Prostate gland (tissue), 2 donors: ENCODE results near the gene MFN2.

Source experiments
- CTCF ChIP-seq, 4 experiments: fragments of 200-600 bp in 2 of 4; fragments of 450-650 bp in 2 of 4; sonication (generic) in 2 of 4; IDR thresholded peaks; 1 replicate in 3 of 4; 2 replicates in 1 of 4; pipeline ENCODE4 v1.5.1; 2016 to 2019; ENCODE audit warnings: antibody characterized with exemption in 4 of 4, mild to moderate bottlenecking in 2 of 4, moderate library complexity in 2 of 4
- POLR2AphosphoS5 ChIP-seq: sonication (generic); formaldehyde crosslinking; IDR thresholded peaks from one replicate; pipeline ENCODE4 v1.6.1; 2017; ENCODE audit warnings: antibody characterized with exemption

- TF ChIP-seq CTCF (IDR thresholded peaks at IDR 0.05) = no peak
- TF ChIP-seq POLR2AphosphoS5 = no peak
These were observed 80.3 kb downstream of the MFN2 start for GRCh38 chr1:12060500-12060899.
